PFSK-1 (cell line): ENCODE measurements around the gene MRPS2.

Source experiments
- FOXP2 ChIP-seq: optimal IDR thresholded peaks from 2 replicates; pipeline ENCODE3; 2011; ENCODE audit warnings: borderline replicate concordance, control low read depth, inconsistent platforms; ENCODE audit not compliant: insufficient read depth; ENCODE audit errors: extremely low read length, extremely low read depth
- POLR2AphosphoS5 ChIP-seq: IDR thresholded peaks from 2 replicates; pipeline ENCODE4 v1.6.1; 2012; ENCODE audit warnings: low read depth, mild to moderate bottlenecking, control low read depth, low read length, moderate library complexity
- REST ChIP-seq, 2 experiments: IDR thresholded peaks; 2 replicates each; pipeline versions ENCODE4 v1.6.1 to v1.8.0; 2011 to 2012; ENCODE audit warnings: low read depth in 2 of 2, low read length in 2 of 2, control low read depth in 1 of 2, inconsistent platforms in 1 of 2, mild to moderate bottlenecking in 1 of 2, moderate library complexity in 1 of 2; ENCODE audit not compliant: insufficient read depth in 1 of 2
- SIN3A ChIP-seq: IDR thresholded peaks from 2 replicates; pipeline ENCODE4 v1.6.1; 2012; ENCODE audit warnings: mild to moderate bottlenecking, low read length, moderate library complexity, borderline replicate concordance; ENCODE audit not compliant: insufficient read depth
- TAF1 ChIP-seq: IDR thresholded peaks from 2 replicates; pipeline ENCODE4 v1.6.1; 2012; ENCODE audit warnings: low read length, control low read depth, borderline replicate concordance; ENCODE audit not compliant: insufficient read depth

Gene MRPS2

GRCh38 chr9:135531096-135531495 is 30.6 kb downstream of the MRPS2 start:
- TF ChIP-seq SIN3A (no peak), REST (IDR thresholded peaks at IDR 0.05; ENCODE audit: insufficient read depth in 1 of 2, low read depth in 2 of 2, low read length in 2 of 2) (no peak), FOXP2 (no peak), TAF1 (no peak), POLR2AphosphoS5 (no peak)

GRCh38 chr9:135533113-135533512 is 32.6 kb downstream of the MRPS2 start:
- TF ChIP-seq SIN3A, result no peak
- TF ChIP-seq POLR2AphosphoS5, result no peak
- TF ChIP-seq REST (IDR thresholded peaks at IDR 0.05; ENCODE audit: insufficient read depth in 1 of 2, low read depth in 2 of 2, low read length in 2 of 2), result no peak
- TF ChIP-seq TAF1, result no peak

GRCh38 chr9:135533674-135534073 is 33.2 kb downstream of the MRPS2 start:
- TF ChIP-seq POLR2AphosphoS5 (no peak), TAF1 (no peak), FOXP2 (no peak), REST (IDR thresholded peaks at IDR 0.05; ENCODE audit: insufficient read depth in 1 of 2, low read depth in 2 of 2, low read length in 2 of 2) (no peak), SIN3A (no peak)

- 0 out of 2 replicates have a peak, but pooled peaks have one; percentile 40 for TF ChIP-seq POLR2AphosphoS5
Measured at GRCh38 chr9:135534192-135534711, 33.8 kb downstream of the MRPS2 start.

- no peak for TF ChIP-seq FOXP2
- TF ChIP-seq POLR2AphosphoS5, result no peak
- TF ChIP-seq TAF1, result no peak
- TF ChIP-seq REST (IDR thresholded peaks at IDR 0.05; ENCODE audit: insufficient read depth in 1 of 2, low read depth in 2 of 2, low read length in 2 of 2), result no peak
- no peak for TF ChIP-seq SIN3A
Measured at GRCh38 chr9:135536216-135536615, 35.7 kb downstream of the MRPS2 start.
